IMR-90 (cell line): ENCODE results near the gene SLC66A2.

ENCODE experiments used
- BHLHE40 ChIP-seq: fragments of 150-350 bp; IDR thresholded peaks from 2 replicates; pipeline ENCODE4 v1.6.1; 2016; ENCODE audit warnings: mild to moderate bottlenecking, low read depth, low read length
- CEBPB ChIP-seq: IDR thresholded peaks from 2 replicates; pipeline ENCODE4 v1.6.1; 2012; ENCODE audit warnings: low read depth, low read length, improper control_type of control experiment
- FOS ChIP-seq: fragments of 150-350 bp; IDR thresholded peaks from 2 replicates; pipeline ENCODE4 v1.6.1; 2016; ENCODE audit warnings: low read depth, low read length
- POLR2A ChIP-seq: IDR thresholded peaks from 2 replicates; pipeline ENCODE4 v1.6.1; 2012; ENCODE audit warnings: mild to moderate bottlenecking, low read depth, low read length
- RFX5 ChIP-seq: IDR thresholded peaks from 2 replicates; pipeline ENCODE4 v1.8.0; 2012; ENCODE audit warnings: low read depth, mild to moderate bottlenecking, low read length, moderate library complexity
- SMC3 ChIP-seq: fragments of 150-350 bp; IDR thresholded peaks from 2 replicates; pipeline ENCODE4 v1.6.1; 2016; ENCODE audit warnings: low read depth, mild to moderate bottlenecking, antibody characterized with exemption, low read length, moderate library complexity
- TF ChIP-seq, protein P1 (sequence below): conservative IDR thresholded peaks from 2 replicates; pipeline ENCODE4 v1.5.1; 2012; ENCODE audit warnings: mild to moderate bottlenecking, low read depth, low read length, improper control_type of control experiment
- TF ChIP-seq, protein P2 (sequence below): fragments of 150-350 bp; IDR thresholded peaks from 2 replicates; pipeline ENCODE4 v1.6.1; 2017; ENCODE audit warnings: mild to moderate bottlenecking, antibody characterized with exemption, low read length, low read depth

DNA sequence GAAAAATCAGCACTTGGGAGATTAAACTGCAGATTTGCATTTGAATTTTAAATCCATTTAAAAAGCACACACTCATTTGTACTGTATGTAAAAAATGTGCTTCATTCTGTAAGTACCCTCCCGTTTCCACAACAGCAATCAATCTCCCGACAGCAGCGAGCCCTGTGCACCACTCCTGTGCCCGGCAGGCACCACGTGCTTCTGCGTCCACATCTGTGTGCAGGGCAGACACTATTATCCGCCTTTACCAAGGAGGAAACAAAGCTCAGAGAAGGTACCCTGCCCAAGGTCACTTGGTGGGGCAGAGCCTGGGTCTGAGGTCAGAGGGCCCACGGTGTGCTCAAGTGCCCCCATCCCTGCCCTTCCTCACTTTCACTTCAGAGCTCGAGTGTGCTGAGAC lies 20.5 kb upstream of the SLC66A2 start:
- TF ChIP-seq SMC3 (no peak), BHLHE40 (no peak), POLR2A (no peak), FOS (no peak), CEBPB (no peak), RFX5 (no peak)
- TF ChIP-seq, protein P1, sequence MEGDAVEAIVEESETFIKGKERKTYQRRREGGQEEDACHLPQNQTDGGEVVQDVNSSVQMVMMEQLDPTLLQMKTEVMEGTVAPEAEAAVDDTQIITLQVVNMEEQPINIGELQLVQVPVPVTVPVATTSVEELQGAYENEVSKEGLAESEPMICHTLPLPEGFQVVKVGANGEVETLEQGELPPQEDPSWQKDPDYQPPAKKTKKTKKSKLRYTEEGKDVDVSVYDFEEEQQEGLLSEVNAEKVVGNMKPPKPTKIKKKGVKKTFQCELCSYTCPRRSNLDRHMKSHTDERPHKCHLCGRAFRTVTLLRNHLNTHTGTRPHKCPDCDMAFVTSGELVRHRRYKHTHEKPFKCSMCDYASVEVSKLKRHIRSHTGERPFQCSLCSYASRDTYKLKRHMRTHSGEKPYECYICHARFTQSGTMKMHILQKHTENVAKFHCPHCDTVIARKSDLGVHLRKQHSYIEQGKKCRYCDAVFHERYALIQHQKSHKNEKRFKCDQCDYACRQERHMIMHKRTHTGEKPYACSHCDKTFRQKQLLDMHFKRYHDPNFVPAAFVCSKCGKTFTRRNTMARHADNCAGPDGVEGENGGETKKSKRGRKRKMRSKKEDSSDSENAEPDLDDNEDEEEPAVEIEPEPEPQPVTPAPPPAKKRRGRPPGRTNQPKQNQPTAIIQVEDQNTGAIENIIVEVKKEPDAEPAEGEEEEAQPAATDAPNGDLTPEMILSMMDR: no peak
- TF ChIP-seq, protein P2, sequence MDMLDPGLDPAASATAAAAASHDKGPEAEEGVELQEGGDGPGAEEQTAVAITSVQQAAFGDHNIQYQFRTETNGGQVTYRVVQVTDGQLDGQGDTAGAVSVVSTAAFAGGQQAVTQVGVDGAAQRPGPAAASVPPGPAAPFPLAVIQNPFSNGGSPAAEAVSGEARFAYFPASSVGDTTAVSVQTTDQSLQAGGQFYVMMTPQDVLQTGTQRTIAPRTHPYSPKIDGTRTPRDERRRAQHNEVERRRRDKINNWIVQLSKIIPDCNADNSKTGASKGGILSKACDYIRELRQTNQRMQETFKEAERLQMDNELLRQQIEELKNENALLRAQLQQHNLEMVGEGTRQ: no peak
